ENCODE results near the gene CCDC112. TPM values are rescaled to one million over a fixed set of nuclear protein-coding genes. Genes with fewer than 3 reads are reported as not detected.
"Not testable (repeated sequence)": the region's sequence is repeated elsewhere in the genome, so short reads cannot be mapped to it uniquely, and the experiment has no call there.

CCDC112 gene
- total and polyA plus RNA-seq, 4 donors = 16.4 to 33.5 (median 24.9) TPM

GRCh38 chr5:115336201-115336720, 39.8 kb upstream of the CCDC112 start:
- no peak overlapping the region for H3K4me3 ChIP-seq (ENCODE audit: low read depth, low read length)
- H3K27me3 ChIP-seq (ENCODE audit: control insufficient read depth, insufficient read depth, low read length) = no peaks in the 10 kb centered on the region
- no peaks in the 10 kb centered on the region for H3K36me3 ChIP-seq (ENCODE audit: control insufficient read depth, insufficient read depth, low read length)
- no peak for DNase-seq (ENCODE audit: low read depth in 4 of 6, low spot score in 6 of 6)
- H3K4me1 ChIP-seq (ENCODE audit: control insufficient read depth, insufficient read depth, low read length) = no peaks in the 10 kb centered on the region
- H3K9me3 ChIP-seq (ENCODE audit: control insufficient read depth, insufficient read depth, low read length) = no peaks in the 10 kb centered on the region
- WGBS (ENCODE audit: insufficient coverage) = no CpG with 5 or more reads among the region's 1 CpG
- no peak overlapping the region for H3K27ac ChIP-seq (ENCODE audit: low read depth, low read length)

DNA sequence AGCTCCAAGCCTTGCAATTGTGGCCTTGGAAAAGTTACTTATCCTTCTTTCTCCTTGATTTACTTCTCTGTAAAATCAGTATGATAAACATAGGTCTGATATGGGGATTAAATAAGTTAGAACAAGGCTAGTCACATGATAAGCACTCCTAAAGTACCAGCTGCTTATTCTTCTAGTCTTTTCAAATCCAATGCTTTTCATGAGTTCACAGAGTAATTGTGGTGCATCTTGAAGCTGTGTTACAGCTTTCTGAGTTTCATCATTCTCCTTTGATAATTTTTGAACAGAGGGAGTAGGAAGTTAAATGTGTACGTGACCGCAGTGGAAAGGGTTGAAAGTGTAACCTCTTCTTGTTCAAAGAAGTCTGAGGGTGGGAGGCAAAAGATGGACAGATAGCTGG, 38.8 kb upstream of the CCDC112 start:
- Histone ChIP-seq H3K9me3 (ENCODE audit: control insufficient read depth, insufficient read depth, low read length) (no peaks in the 10 kb centered on the region), H3K4me3 (ENCODE audit: low read depth, low read length) (no peak overlapping the region), H3K27me3 (ENCODE audit: control insufficient read depth, insufficient read depth, low read length) (no peaks in the 10 kb centered on the region), H3K36me3 (ENCODE audit: control insufficient read depth, insufficient read depth, low read length) (no peaks in the 10 kb centered on the region), H3K4me1 (ENCODE audit: control insufficient read depth, insufficient read depth, low read length) (no peaks in the 10 kb centered on the region), H3K27ac (ENCODE audit: low read depth, low read length) (no peak overlapping the region)
- no peak for DNase-seq (ENCODE audit: low read depth in 4 of 6, low spot score in 6 of 6)
- WGBS (ENCODE audit: insufficient coverage) = 100% methylated on average over 1 of the region's 2 CpGs

GRCh38 chr5:115333164-115333563, 36.7 kb upstream of the CCDC112 start:
- WGBS (ENCODE audit: insufficient coverage) = no CpG with 5 or more reads among the region's 1 CpG
- Histone ChIP-seq H3K4me1 (ENCODE audit: control insufficient read depth, insufficient read depth, low read length) (peaks cover 6% of the 10 kb centered on the region), H3K9me3 (ENCODE audit: control insufficient read depth, insufficient read depth, low read length) (no peaks in the 10 kb centered on the region), H3K27me3 (ENCODE audit: control insufficient read depth, insufficient read depth, low read length) (no peaks in the 10 kb centered on the region), H3K27ac (ENCODE audit: low read depth, low read length) (no peak overlapping the region), H3K4me3 (ENCODE audit: low read depth, low read length) (no peak overlapping the region), H3K36me3 (ENCODE audit: control insufficient read depth, insufficient read depth, low read length) (no peaks in the 10 kb centered on the region)
- DNase-seq (ENCODE audit: low read depth in 4 of 6, low spot score in 6 of 6) = no peak

DNA sequence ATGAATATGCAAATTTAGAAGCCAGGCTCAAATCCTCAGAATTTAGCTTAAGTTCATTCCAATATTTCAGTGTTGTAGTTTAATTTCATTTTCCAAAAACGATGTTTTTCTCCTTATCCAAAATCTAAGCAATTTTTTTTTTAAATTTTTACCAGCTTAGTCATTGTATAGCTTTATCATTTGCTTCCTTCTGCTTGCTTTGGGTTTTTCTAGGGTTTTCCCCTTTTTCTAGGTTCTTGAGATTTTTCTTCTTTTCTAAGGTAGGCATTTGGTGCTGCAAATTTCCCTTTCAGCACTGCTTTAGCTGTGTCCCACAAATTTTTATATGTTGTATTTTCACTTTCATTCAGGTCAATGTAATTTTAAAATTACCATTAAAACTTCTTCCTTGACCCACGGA, 34.4 kb upstream of the CCDC112 start:
- Histone ChIP-seq H3K9me3 (ENCODE audit: control insufficient read depth, insufficient read depth, low read length) (no peaks in the 10 kb centered on the region), H3K27me3 (ENCODE audit: control insufficient read depth, insufficient read depth, low read length) (no peaks in the 10 kb centered on the region), H3K36me3 (ENCODE audit: control insufficient read depth, insufficient read depth, low read length) (no peaks in the 10 kb centered on the region), H3K4me1 (ENCODE audit: control insufficient read depth, insufficient read depth, low read length) (peaks cover 6% of the 10 kb centered on the region), H3K27ac (ENCODE audit: low read depth, low read length) (no peak overlapping the region), H3K4me3 (ENCODE audit: low read depth, low read length) (no peak overlapping the region)
- WGBS (ENCODE audit: insufficient coverage) = no CpG with 5 or more reads among the region's 2 CpGs
- no peak for DNase-seq (ENCODE audit: low read depth in 4 of 6, low spot score in 6 of 6)

GRCh38 chr5:115329475-115329874, 33.0 kb upstream of the CCDC112 start:
- DNase-seq (ENCODE audit: low read depth in 4 of 6, low spot score in 6 of 6) = peak in 2 of 6 donors; percentile 43 to 56
- no peaks in the 10 kb centered on the region for H3K27me3 ChIP-seq (ENCODE audit: control insufficient read depth, insufficient read depth, low read length)
- no CpG with 5 or more reads among the region's 8 CpGs for WGBS (ENCODE audit: insufficient coverage)
- no peak overlapping the region for H3K4me3 ChIP-seq (ENCODE audit: low read depth, low read length)
- H3K4me1 ChIP-seq (ENCODE audit: control insufficient read depth, insufficient read depth, low read length) = peaks cover 6% of the 10 kb centered on the region
- no peaks in the 10 kb centered on the region for H3K9me3 ChIP-seq (ENCODE audit: control insufficient read depth, insufficient read depth, low read length)
- H3K27ac ChIP-seq (ENCODE audit: low read depth, low read length) = no peak overlapping the region
- no peaks in the 10 kb centered on the region for H3K36me3 ChIP-seq (ENCODE audit: control insufficient read depth, insufficient read depth, low read length)

- H3K4me3 ChIP-seq (ENCODE audit: low read depth, low read length); H3K27ac ChIP-seq (ENCODE audit: low read depth, low read length); H3K36me3 ChIP-seq (ENCODE audit: control insufficient read depth, insufficient read depth, low read length); H3K4me1 ChIP-seq (ENCODE audit: control insufficient read depth, insufficient read depth, low read length); H3K9me3 ChIP-seq (ENCODE audit: control insufficient read depth, insufficient read depth, low read length); H3K27me3 ChIP-seq (ENCODE audit: control insufficient read depth, insufficient read depth, low read length): not testable (repeated sequence)
- WGBS (ENCODE audit: insufficient coverage) = 10% methylated on average over 5 of the region's 6 CpGs
- DNase-seq (ENCODE audit: low read depth in 4 of 6, low spot score in 6 of 6) = peak in 3 of 6 donors; percentile 15 to 62 (median 61)
Measured at GRCh38 chr5:115328617-115329274, 32.3 kb upstream of the CCDC112 start.

DNA sequence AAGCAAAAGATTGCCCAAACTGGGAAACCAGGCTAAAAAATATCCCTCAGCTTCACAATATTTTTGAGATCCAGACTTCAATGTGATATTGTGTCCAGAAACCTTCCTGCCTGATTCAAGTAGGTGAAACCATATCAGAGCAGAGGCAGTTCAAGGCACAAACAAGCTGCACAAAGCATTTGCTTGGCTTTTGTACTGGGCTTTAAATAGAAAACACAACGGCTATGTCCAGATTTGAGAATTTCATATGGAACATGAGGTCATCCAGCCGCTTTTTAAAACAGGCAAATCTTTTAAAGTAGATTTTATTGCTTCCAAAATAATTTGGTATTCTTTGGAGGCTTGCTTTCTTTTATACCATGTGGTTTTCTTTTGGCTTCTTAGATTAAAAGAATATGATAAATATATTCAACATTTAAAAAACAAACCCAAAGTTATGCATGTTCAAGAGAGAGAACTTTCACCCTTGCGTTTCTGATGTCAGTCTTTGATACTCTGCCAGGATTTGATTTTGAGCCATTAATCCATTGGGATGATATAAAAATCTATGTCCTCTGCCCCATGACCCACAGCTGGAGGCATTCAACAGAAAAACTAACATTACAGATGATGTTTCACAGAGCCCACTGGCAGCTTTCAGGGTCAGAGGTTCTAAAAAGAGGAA, 29.0 kb upstream of the CCDC112 start:
- Histone ChIP-seq H3K36me3 (ENCODE audit: control insufficient read depth, insufficient read depth, low read length) (no peaks in the 10 kb centered on the region), H3K27ac (ENCODE audit: low read depth, low read length) (no peak overlapping the region), H3K27me3 (ENCODE audit: control insufficient read depth, insufficient read depth, low read length) (no peaks in the 10 kb centered on the region), H3K9me3 (ENCODE audit: control insufficient read depth, insufficient read depth, low read length) (no peaks in the 10 kb centered on the region), H3K4me1 (ENCODE audit: control insufficient read depth, insufficient read depth, low read length) (peaks cover 6% of the 10 kb centered on the region), H3K4me3 (ENCODE audit: low read depth, low read length) (no peak overlapping the region)
- peak in 1 of 6 donors; percentile 26 for DNase-seq (ENCODE audit: low read depth in 4 of 6, low spot score in 6 of 6)
- no CpG with 5 or more reads among the region's 3 CpGs for WGBS (ENCODE audit: insufficient coverage)

DNA sequence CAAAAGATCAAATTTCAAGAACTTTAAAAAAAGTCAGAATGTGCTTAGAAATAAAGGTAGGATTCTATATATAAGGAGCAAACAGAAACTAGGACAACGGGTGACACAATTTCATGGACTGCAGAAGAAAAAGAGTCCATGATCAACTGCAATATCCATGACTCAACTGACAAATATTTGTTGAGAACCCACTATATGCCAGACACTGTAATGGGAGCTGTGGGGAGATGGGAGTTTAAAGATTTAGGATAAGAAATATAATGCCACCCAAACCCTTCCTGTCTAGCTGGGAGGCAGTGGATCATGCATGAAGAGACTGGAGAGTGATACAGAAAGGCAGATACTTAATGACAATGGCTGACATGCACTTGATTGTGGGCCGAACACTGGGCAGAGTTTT, 27.6 kb upstream of the CCDC112 start:
- no CpG with 5 or more reads among the region's 2 CpGs for WGBS (ENCODE audit: insufficient coverage)

DNA sequence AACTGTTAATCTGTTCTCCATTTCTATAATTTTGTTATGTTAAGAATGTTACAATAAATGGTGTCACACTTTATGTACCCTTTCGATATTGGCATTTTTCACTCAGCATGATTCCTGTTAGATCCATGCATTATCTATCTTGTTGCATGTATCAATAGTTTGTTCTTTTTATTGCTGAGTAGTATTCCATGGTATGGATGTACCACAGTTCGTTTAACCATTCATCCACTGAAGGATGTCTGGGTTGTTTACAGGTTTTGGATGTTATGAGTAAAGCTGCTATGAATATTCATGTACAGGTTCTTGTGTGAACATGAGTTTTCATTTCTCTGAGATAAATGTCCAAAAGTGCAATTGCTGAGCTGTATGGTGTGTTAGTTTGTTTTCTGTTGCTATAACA, 26.3 kb upstream of the CCDC112 start:
- Histone ChIP-seq H3K27me3 (ENCODE audit: control insufficient read depth, insufficient read depth, low read length) (no peaks in the 10 kb centered on the region), H3K9me3 (ENCODE audit: control insufficient read depth, insufficient read depth, low read length) (no peaks in the 10 kb centered on the region), H3K36me3 (ENCODE audit: control insufficient read depth, insufficient read depth, low read length) (no peaks in the 10 kb centered on the region), H3K4me1 (ENCODE audit: control insufficient read depth, insufficient read depth, low read length) (no peaks in the 10 kb centered on the region), H3K27ac (ENCODE audit: low read depth, low read length) (no peak overlapping the region), H3K4me3 (ENCODE audit: low read depth, low read length) (no peak overlapping the region)
- DNase-seq (ENCODE audit: low read depth in 4 of 6, low spot score in 6 of 6) = no peak
- no CpG with 5 or more reads among the region's 2 CpGs for WGBS (ENCODE audit: insufficient coverage)

More for the DNA sequence above, 27.6 kb upstream of the CCDC112 start:
- Histone ChIP-seq H3K27me3 (ENCODE audit: control insufficient read depth, insufficient read depth, low read length) (no peaks in the 10 kb centered on the region), H3K4me3 (ENCODE audit: low read depth, low read length) (no peak overlapping the region), H3K9me3 (ENCODE audit: control insufficient read depth, insufficient read depth, low read length) (no peaks in the 10 kb centered on the region), H3K36me3 (ENCODE audit: control insufficient read depth, insufficient read depth, low read length) (no peaks in the 10 kb centered on the region), H3K27ac (ENCODE audit: low read depth, low read length) (no peak overlapping the region), H3K4me1 (ENCODE audit: control insufficient read depth, insufficient read depth, low read length) (peaks cover 6% of the 10 kb centered on the region)
- no peak for DNase-seq (ENCODE audit: low read depth in 4 of 6, low spot score in 6 of 6)

GRCh38 chr5:115321309-115321708, 24.9 kb upstream of the CCDC112 start:
- WGBS (ENCODE audit: insufficient coverage) = 97% methylated on average over 3 of the region's 3 CpGs
- no peaks in the 10 kb centered on the region for H3K27me3 ChIP-seq (ENCODE audit: control insufficient read depth, insufficient read depth, low read length)
- H3K27ac ChIP-seq (ENCODE audit: low read depth, low read length) = no peak overlapping the region
- no peaks in the 10 kb centered on the region for H3K4me1 ChIP-seq (ENCODE audit: control insufficient read depth, insufficient read depth, low read length)
- no peak for DNase-seq (ENCODE audit: low read depth in 4 of 6, low spot score in 6 of 6)
- no peak overlapping the region for H3K4me3 ChIP-seq (ENCODE audit: low read depth, low read length)
- H3K9me3 ChIP-seq (ENCODE audit: control insufficient read depth, insufficient read depth, low read length) = no peaks in the 10 kb centered on the region
- H3K36me3 ChIP-seq (ENCODE audit: control insufficient read depth, insufficient read depth, low read length) = no peaks in the 10 kb centered on the region
